NOMO-1 (cell line): ENCODE data around the gene SSU72.

ENCODE experiments used
- DNase-seq, 2 experiments: peaks; one replicate each; lab custom pipeline; 2025; ENCODE audit not compliant: unreplicated experiment in 2 of 2; lab: John Stamatoyannopoulos, UW

SSU72 gene

GRCh38 chr1:1612104-1612400 is 37.4 kb upstream of the SSU72 start:
- no peak for DNase-seq

GRCh38 chr1:1610796-1611195 is 36.1 kb upstream of the SSU72 start:
- DNase-seq: no peak

- no peak for DNase-seq
Measured at GRCh38 chr1:1609822-1610485, 35.3 kb upstream of the SSU72 start.

- DNase-seq: no peak
Measured at GRCh38 chr1:1606232-1606631, 31.6 kb upstream of the SSU72 start.

GRCh38 chr1:1605724-1606123 is 31.1 kb upstream of the SSU72 start:
- no peak for DNase-seq

GRCh38 chr1:1605034-1605591 is 30.4 kb upstream of the SSU72 start:
- no peak for DNase-seq

- no peak for DNase-seq
Measured at GRCh38 chr1:1604374-1605033, 29.8 kb upstream of the SSU72 start.

- DNase-seq: no peak
Measured at GRCh38 chr1:1603671-1604373, 29.2 kb upstream of the SSU72 start.

GRCh38 chr1:1602968-1603506 is 28.4 kb upstream of the SSU72 start:
- DNase-seq: no peak

GRCh38 chr1:1602304-1602967 is 27.8 kb upstream of the SSU72 start:
- DNase-seq: no peak

- DNase-seq: no peak
Measured at GRCh38 chr1:1601564-1602303, 27.1 kb upstream of the SSU72 start.

GRCh38 chr1:1600861-1601563 is 26.3 kb upstream of the SSU72 start:
- no peak for DNase-seq

- DNase-seq: no peak
Measured at GRCh38 chr1:1599935-1600860, 25.5 kb upstream of the SSU72 start, which contains the start of gene FNDC10. TSS of gene FNDC10 (minus strand) at chr1:1600135. CDS start at chr1:1600015, 120 bp downstream.

- peak in 1 of 2 experiments; percentile 59 for DNase-seq
Measured at GRCh38 chr1:1599030-1599934, 24.6 kb upstream of the SSU72 start.

GRCh38 chr1:1598720-1599029 is 24.0 kb upstream of the SSU72 start:
- DNase-seq: no peak

GRCh38 chr1:1598051-1598719 is 23.5 kb upstream of the SSU72 start:
- DNase-seq: no peak

GRCh38 chr1:1597275-1597930 is 22.7 kb upstream of the SSU72 start:
- no peak for DNase-seq
